GM21529 (cell line): ENCODE measurements around the gene ENO3.

Experiments
- ATAC-seq: cut with Tn5 transposase; IDR thresholded peaks from one replicate; pipeline ENCODE4 v1.9.1; 2021; ENCODE audit not compliant: unreplicated experiment

The ENO3 gene

DNA sequence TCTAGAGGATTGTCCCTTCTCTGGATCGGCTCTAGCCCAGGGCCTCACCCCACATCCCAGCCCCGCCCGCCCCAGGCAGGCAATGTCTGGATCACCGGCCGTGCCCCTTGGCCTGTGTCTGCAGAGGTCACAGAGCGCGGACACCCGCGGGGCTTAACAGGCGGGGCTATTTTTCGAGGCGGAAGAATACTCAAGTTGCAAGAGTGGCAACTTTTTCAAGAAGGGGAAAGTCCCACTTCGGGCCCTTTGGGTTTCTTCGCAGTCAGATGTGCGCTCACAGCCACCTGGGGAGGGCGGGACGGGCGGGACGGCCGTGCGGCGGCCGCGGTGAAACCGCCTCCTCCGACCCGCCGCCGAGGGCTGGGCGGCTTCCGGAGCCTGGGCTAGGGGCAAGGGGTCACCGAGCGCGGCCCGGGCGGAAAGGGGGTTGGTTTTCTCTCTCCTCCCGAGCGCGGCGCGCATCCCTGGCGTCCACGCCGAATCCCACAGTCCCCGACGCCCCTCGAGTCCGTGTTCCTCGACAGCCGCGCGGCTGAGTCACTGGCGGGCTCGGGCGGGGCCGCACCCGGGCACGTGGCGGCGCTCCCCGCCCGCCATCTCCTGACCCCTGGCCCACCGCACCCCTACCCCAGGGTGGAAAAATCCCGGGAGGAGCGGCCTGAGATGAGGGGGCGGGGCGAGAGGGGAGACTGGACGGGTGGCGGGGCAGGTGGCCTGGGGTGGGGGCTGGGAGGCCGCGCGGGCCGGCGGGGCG lies 1.4 kb upstream of the ENO3 start:
- ATAC-seq: no peak

GRCh38 chr17:4950075-4950745 lies 709 bp upstream of the ENO3 start:
- ATAC-seq: no peak

DNA sequence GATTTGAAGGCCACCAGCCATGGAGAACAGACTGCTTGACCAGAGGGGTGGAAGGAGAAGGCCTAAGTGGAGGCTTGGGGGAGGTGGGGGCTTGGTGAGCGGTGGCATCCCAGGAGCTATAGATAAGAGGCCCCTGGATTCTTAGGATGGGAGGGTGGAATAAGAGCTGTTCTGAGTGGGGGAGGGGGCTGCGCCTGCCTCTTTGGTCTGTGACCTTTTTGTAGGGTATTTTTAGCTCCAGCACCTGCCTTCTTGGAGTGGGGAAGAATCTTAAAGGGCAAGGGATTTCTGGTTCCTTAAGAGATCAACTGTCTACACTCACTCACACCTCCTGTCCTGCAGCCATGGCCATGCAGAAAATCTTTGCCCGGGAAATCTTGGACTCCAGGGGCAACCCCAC lies 567 bp downstream of the ENO3 start:
- no peak for ATAC-seq

DNA sequence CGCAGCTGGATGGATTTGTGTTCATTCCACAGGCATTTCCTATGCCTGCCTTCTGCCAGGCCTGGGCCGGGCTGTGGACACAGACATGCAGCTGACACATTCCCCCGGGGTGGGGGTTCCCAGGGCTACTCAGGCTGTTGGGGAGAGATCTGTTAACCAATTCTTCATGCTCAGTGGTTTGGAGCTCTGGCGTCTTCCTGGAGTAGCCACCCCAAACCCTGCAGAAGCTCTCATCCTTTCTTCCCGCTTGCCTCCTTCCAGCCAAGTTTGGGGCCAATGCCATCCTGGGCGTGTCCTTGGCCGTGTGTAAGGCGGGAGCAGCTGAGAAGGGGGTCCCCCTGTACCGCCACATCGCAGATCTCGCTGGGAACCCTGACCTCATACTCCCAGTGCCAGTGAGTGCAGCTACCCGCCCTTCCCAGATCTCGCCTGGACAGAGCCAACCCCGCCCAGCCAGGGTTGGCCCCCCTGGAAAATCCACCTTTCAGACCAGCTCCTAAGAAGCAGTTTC lies 2.6 kb downstream of the ENO3 start:
- no peak for ATAC-seq

DNA sequence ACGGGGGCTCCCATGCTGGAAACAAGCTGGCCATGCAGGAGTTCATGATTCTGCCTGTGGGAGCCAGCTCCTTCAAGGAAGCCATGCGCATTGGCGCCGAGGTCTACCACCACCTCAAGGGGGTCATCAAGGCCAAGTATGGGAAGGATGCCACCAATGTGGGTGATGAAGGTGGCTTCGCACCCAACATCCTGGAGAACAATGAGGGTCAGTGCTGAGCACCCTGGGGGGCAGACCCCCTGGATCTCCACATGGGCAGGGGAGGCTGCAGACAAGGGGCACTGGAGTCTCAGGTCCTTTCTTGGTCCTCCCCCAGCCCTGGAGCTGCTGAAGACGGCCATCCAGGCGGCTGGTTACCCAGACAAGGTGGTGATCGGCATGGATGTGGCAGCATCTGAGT lies 4.2 kb downstream of the ENO3 start:
- ATAC-seq: no peak

GRCh38 chr17:4956493-4957061 lies 5.7 kb downstream of the ENO3 start:
- no peak for ATAC-seq

- no peak for ATAC-seq
Measured at GRCh38 chr17:4958102-4958501, 7.2 kb downstream of the ENO3 start.

GRCh38 chr17:4959261-4959965 lies 8.5 kb downstream of the ENO3 start:
- ATAC-seq: no peak

GRCh38 chr17:4960279-4960922 lies 9.5 kb downstream of the ENO3 start:
- ATAC-seq: no peak

DNA sequence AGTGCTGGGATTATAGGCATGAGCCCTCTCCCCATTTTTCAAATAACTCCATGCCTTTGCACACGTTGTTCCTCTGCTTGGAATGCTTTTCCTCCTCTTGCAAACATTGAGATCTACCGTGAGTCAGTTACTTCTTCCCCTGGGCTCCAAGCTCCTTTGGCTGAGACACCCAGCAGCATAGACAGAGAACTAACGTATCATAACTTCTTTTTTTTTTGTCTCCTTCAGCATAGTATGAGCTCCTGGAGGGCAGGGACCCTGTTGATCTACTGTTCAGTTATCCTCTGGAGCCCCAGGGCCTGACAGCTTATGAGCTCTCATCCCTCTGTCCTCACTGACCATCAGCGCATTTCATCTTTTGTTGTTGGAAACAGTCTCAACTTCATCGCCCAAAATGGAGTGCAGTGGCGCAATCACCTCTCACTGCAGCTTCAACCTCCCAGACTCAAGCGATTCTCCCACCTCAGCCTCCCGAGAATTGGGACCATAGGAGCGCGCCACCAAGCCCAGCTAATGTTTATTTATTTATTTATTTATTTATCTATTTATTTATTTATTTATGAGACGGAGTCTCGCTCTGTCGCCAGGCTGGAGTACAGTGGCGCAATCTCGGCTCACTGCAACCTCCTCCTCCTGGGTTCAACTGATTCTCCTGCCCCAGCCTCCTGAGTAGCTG lies 14.5 kb downstream of the ENO3 start:
- ATAC-seq: no peak

- peak; percentile 80 for ATAC-seq
Measured at GRCh38 chr17:4966844-4967538, 16.1 kb downstream of the ENO3 start.

GRCh38 chr17:4967539-4968485 lies 16.9 kb downstream of the ENO3 start, which contains the start of gene SPAG7:
SPAG7 (minus strand) TSS chr17:4967817; CDS start chr17:4967804, 13 bp downstream.
- peak; percentile 53 for ATAC-seq

GRCh38 chr17:4968486-4969046 lies 17.6 kb downstream of the ENO3 start:
- no peak for ATAC-seq

DNA sequence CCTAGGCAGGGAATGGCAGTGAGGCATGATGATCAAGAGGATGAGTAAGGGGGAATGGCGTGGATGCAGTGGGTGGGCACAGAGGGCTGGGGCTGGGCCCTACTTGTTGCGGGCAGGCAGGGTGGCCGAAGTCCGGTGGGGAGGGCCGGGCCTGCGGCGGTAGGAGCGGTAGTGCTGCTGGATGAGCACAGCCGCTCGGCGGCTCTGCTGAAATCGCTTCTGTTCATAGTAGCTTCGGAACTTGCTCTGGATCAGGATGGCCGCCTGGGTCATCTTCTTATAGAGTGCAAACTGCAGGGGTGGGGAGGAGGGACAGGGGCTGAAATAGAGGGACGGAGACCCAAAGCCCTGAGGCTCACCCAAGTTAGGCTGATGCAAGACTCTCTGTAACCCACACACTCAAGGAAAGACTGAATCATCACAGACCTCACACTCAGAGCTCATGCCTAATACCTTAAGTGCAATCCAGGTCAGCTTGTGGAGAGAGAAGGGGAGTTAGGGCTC lies 18.2 kb downstream of the ENO3 start:
- no peak for ATAC-seq

DNA sequence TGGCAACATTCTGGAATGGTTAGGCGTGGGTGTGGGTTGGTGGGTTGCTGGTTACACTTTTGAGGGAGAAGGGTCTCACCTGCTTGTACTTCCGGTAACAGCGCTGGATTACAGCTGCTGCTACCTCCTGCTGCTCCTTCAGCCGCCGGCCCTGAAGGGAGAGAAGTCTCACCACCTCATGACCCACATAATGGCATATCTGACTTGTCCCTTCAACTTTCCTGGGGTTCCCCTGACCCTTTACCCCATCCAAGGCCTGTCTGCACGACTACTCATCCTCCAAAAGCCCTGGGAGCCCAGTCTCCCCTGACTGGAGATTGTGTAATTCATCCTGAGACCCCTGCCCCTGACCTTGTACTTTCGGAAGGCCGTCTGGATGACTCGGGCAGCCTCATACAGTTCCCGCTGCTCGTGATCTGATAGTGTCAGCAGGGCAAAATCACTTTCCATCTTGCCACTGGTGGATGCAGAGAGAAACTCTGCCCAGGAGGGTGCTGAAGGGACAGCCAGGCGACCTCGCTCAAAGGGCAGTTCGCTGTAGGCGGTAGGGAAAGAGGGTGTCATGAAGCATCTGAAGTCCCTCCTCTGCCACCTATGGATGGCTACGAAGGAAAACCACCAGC lies 18.7 kb downstream of the ENO3 start:
- ATAC-seq: no peak

DNA sequence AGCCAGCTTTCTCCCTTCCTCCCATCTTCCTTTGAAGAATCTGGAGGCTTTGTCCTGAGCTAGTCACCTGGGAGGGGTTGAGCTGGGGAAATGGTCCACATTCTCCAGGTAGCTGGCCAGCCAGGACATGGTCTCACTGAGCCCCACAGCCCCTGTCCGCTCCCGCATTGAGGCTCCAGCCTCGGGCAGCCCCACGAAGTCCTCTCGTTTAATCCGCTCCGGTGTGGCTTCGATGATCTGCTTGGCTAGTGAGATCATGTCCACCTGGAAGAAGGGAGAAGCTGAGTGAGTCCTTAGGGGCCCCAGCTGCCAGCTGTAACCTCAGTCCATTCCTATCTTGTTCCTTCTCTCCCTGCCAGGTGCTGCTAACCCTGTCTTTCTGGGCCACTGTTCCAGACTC lies 19.4 kb downstream of the ENO3 start:
- ATAC-seq: no peak

DNA sequence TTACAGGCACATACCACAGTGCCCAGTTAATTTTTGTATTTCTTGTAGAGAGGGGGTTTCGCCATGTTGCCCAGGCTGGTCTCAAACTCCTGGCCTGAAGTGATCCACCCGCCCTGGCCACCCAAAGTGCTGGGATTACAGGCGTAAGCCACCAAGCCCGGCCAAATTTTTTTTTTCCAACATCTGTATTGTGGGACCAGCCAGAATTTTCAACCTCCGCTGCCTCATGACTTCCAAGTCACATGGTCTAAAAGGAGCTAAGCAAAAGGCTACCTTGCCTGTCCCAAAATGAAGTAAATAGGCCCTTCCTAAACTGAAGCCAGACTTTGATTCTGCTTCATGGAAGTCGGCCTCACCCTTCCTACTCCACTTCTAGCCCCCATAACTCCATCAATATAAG lies 20.9 kb downstream of the ENO3 start:
- ATAC-seq: no peak

DNA sequence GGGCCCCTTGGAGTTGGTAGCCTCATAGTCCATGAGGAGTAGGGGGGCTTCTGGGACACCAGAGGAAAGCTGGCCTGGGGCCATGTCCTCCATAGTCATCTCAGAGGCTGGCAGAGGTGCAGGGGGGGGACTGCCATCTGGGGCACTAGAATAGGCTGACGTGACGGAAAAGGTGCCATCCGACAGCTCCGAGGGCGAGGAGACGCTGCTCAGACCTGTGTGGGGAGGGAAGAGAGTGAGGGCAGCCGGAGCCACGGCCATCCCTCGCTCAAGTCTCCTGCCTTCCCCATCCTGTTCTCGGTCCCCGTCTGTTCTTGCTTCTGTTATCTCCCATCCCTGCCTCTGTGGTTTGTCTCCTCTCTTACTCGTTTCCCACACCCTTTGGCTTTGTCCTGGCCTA lies 21.4 kb downstream of the ENO3 start:
- ATAC-seq: no peak
